PFSK-1 (cell line): ENCODE measurements around the gene ZNF592.

ENCODE experiments used
- POLR2AphosphoS5 ChIP-seq: IDR thresholded peaks from 2 replicates; pipeline ENCODE4 v1.6.1; 2012; ENCODE audit warnings: low read depth, mild to moderate bottlenecking, control low read depth, low read length, moderate library complexity
- TAF1 ChIP-seq: IDR thresholded peaks from 2 replicates; pipeline ENCODE4 v1.6.1; 2012; ENCODE audit warnings: low read length, control low read depth, borderline replicate concordance; ENCODE audit not compliant: insufficient read depth
- TF ChIP-seq, protein P1 (sequence below), 2 experiments: IDR thresholded peaks; 2 replicates each; pipeline versions ENCODE4 v1.6.1 to v1.8.0; 2011 to 2012; ENCODE audit warnings: low read depth in 2 of 2, low read length in 2 of 2, control low read depth in 1 of 2, inconsistent platforms in 1 of 2, mild to moderate bottlenecking in 1 of 2, moderate library complexity in 1 of 2; ENCODE audit not compliant: insufficient read depth in 1 of 2

DNA sequence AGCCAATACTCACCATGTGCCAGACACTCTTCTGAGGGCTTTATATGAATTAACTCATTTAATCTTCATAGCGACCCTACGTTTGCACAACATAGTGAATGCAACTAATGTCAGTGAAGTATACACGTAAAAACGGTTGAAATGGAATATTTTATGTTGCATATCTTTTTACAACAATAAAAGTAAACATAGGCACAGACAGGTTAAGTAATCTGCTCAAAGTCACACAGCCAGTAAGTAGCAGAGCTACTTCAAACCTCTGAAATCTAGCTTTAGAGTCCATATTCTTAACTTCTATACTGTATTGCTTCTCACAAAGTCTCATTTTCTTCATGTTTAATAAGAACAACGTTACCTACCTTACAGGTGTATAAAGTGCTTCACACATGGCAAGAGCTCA is 34.0 kb upstream of the ZNF592 start:
- TF ChIP-seq TAF1 (no peak), POLR2AphosphoS5 (no peak)
- TF ChIP-seq, protein P1, sequence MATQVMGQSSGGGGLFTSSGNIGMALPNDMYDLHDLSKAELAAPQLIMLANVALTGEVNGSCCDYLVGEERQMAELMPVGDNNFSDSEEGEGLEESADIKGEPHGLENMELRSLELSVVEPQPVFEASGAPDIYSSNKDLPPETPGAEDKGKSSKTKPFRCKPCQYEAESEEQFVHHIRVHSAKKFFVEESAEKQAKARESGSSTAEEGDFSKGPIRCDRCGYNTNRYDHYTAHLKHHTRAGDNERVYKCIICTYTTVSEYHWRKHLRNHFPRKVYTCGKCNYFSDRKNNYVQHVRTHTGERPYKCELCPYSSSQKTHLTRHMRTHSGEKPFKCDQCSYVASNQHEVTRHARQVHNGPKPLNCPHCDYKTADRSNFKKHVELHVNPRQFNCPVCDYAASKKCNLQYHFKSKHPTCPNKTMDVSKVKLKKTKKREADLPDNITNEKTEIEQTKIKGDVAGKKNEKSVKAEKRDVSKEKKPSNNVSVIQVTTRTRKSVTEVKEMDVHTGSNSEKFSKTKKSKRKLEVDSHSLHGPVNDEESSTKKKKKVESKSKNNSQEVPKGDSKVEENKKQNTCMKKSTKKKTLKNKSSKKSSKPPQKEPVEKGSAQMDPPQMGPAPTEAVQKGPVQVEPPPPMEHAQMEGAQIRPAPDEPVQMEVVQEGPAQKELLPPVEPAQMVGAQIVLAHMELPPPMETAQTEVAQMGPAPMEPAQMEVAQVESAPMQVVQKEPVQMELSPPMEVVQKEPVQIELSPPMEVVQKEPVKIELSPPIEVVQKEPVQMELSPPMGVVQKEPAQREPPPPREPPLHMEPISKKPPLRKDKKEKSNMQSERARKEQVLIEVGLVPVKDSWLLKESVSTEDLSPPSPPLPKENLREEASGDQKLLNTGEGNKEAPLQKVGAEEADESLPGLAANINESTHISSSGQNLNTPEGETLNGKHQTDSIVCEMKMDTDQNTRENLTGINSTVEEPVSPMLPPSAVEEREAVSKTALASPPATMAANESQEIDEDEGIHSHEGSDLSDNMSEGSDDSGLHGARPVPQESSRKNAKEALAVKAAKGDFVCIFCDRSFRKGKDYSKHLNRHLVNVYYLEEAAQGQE (IDR thresholded peaks at IDR 0.05; ENCODE audit: insufficient read depth in 1 of 2, low read depth in 2 of 2, low read length in 2 of 2) = no peak
